ENCODE data around the gene PNP. TPM values are rescaled to one million over a fixed set of nuclear protein-coding genes. Genes with fewer than 3 reads are reported as not detected.

The PNP gene
- total RNA-seq, 1 experiment from 2014 or later, result 97.0 TPM

DNA sequence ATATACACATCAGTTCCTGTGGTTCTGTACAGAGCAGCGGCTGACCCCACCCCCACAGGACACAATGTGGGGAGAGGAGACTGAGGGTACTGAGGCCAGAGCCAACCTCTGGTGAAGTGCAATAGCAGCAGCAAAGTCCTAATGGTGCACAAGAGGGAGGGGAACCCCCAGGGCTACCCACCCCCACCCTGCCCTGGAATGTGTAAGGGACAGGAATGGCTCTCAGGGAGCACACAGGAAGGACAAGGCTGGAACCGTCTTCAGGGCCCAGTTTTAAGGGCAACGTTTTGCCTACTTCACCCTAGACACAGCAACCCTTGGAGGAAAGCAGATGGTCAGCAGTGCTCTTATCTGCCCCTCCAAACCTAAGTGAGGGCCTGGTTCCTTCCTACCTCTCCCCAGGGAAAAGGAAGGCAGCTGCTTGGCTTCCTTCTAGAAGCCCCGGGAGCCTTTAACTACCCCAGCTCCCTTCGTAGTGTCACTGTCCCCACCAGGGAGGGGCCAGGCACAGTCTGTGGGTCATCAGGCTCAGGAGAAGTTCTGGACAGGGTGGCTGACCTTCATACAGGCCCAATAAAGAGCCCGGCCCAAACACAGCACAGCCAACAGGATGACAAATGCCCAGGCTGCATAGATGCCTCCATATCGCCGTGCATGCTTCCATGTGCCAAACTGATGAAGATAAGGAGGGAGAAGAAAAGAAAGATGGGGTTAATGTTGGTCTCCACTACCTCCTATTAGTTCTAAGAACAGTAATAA, 11.0 kb upstream of the PNP start:
- intact Hi-C loops (cut with micrococcal nuclease; ENCODE audit: unreplicated experiment), result loop anchor here (5.0 kb wide), 1 partner anchor 154 kb away; no protein-coding TSS in a partner anchor
- H3K27ac ChIP-seq (ENCODE audit: low read depth, low read length, poor library complexity, severe bottlenecking), result no peak overlapping the region
- no TSS peak for BruUV-seq (replicated peaks)
- peaks cover 41% of the 10 kb centered on the region for H3K36me3 ChIP-seq (ENCODE audit: insufficient read depth, low read length, poor library complexity, severe bottlenecking)
- H3K4me3 ChIP-seq (ENCODE audit: low read depth, low read length, poor library complexity, severe bottlenecking), result no peak overlapping the region
- DNase-seq (ENCODE audit: low spot score), result no peak
- H3K27me3 ChIP-seq (replicated peaks; ENCODE audit: insufficient read depth, low read depth, low read length, poor library complexity), result no peaks in the 10 kb centered on the region
- no peaks in the 10 kb centered on the region for H3K9me3 ChIP-seq (ENCODE audit: low read depth, low read length, poor library complexity, severe bottlenecking)
- peaks cover 18% of the 10 kb centered on the region for H3K4me1 ChIP-seq (ENCODE audit: insufficient read depth, low read length, poor library complexity, severe bottlenecking)
- no peak for TF ChIP-seq EZH2 (IDR thresholded peaks at IDR 0.05; ENCODE audit: borderline replicate concordance, low read depth, low read length, poor library complexity, severe bottlenecking)
- TF ChIP-seq CTCF (conservative IDR thresholded peaks at IDR 0.05; ENCODE audit: low read depth, low read length), result no peak
- POLR2A ChIA-PET (ENCODE audit: low non-redundant PET), result no interaction called here
- CTCF ChIA-PET, result no interaction called here

GRCh38 chr14:20460458-20461224, 8.6 kb upstream of the PNP start:
- Histone ChIP-seq H3K27me3 (replicated peaks; ENCODE audit: insufficient read depth, low read depth, low read length, poor library complexity) (no peaks in the 10 kb centered on the region), H3K36me3 (ENCODE audit: insufficient read depth, low read length, poor library complexity, severe bottlenecking) (peaks cover 41% of the 10 kb centered on the region), H3K9me3 (ENCODE audit: low read depth, low read length, poor library complexity, severe bottlenecking) (no peaks in the 10 kb centered on the region), H3K27ac (ENCODE audit: low read depth, low read length, poor library complexity, severe bottlenecking) (peak overlapping the region; percentile 91), H3K4me3 (ENCODE audit: low read depth, low read length, poor library complexity, severe bottlenecking) (peak overlapping the region; percentile 86), H3K4me1 (ENCODE audit: insufficient read depth, low read length, poor library complexity, severe bottlenecking) (peaks cover 18% of the 10 kb centered on the region)
- CTCF ChIA-PET, result no interaction called here
- intact Hi-C loops (cut with micrococcal nuclease; ENCODE audit: unreplicated experiment), result loop anchor here (5.0 kb wide), 1 partner anchor 222 kb away; the partner anchor contains the start of gene RNASE4
- no peak for DNase-seq (ENCODE audit: low spot score)
- no TSS peak for BruUV-seq (replicated peaks)
- no peak for TF ChIP-seq CTCF (conservative IDR thresholded peaks at IDR 0.05; ENCODE audit: low read depth, low read length)
- TF ChIP-seq EZH2 (IDR thresholded peaks at IDR 0.05; ENCODE audit: borderline replicate concordance, low read depth, low read length, poor library complexity, severe bottlenecking), result no peak
- POLR2A ChIA-PET (ENCODE audit: low non-redundant PET), result interaction anchor here (0.6 to 1.2 kb wide), 2 partner anchors 9 to 66 kb away, joined by 3 read pairs; partner anchors contain the start of gene PNP

- Histone ChIP-seq H3K27ac (ENCODE audit: low read depth, low read length, poor library complexity, severe bottlenecking) (peak within 1 kb of the TSS; percentile 91), H3K4me1 (ENCODE audit: insufficient read depth, low read length, poor library complexity, severe bottlenecking) (peaks cover 15% of the 10 kb centered on the region), H3K4me3 (ENCODE audit: low read depth, low read length, poor library complexity, severe bottlenecking) (peak within 1 kb of the TSS; percentile 86), H3K9me3 (ENCODE audit: low read depth, low read length, poor library complexity, severe bottlenecking) (no peaks in the 10 kb centered on the region), H3K27me3 (replicated peaks; ENCODE audit: insufficient read depth, low read depth, low read length, poor library complexity) (no peaks in the 10 kb centered on the region), H3K36me3 (ENCODE audit: insufficient read depth, low read length, poor library complexity, severe bottlenecking) (peaks cover 34% of the 10 kb centered on the region)
- TF ChIP-seq EZH2 (IDR thresholded peaks at IDR 0.05; ENCODE audit: borderline replicate concordance, low read depth, low read length, poor library complexity, severe bottlenecking), result no peak
- no peak for TF ChIP-seq CTCF (conservative IDR thresholded peaks at IDR 0.05; ENCODE audit: low read depth, low read length)
- intact Hi-C loops (cut with micrococcal nuclease; ENCODE audit: unreplicated experiment), result loop anchor here (5.0 kb wide), 1 partner anchor 221 kb away; the partner anchor contains the start of gene RNASE4
- BruUV-seq (replicated peaks), result no TSS peak
- DNase-seq (ENCODE audit: low spot score), result peak; percentile 100
- ChIA-PET POLR2A (ENCODE audit: low non-redundant PET) (interaction anchor here (0.6 to 1.2 kb wide), 5 partner anchors 8 to 405 kb away, joined by 3 to 5 read pairs (median 3); partner anchors contain the start of genes PNP and TEP1), CTCF (interaction anchor here (0.6 kb wide), 1 partner anchor 20 kb away, joined by 3 read pairs; no protein-coding TSS in a partner anchor)
Measured at GRCh38 chr14:20461225-20462141, 7.7 kb upstream of the PNP start, which contains the start of gene PIP4P1. PIP4P1 (minus strand) TSS chr14:20461434; CDS start chr14:20461325, 109 bp downstream.

Data from A673 (cell line).